NCI-H69 (cell line): ENCODE results near the gene MAP3K14.
"Not testable (repeated sequence)": the region's sequence is repeated elsewhere in the genome, so short reads cannot be mapped to it uniquely, and the experiment has no call there.

Experiments used
- DNase-seq: peaks from one replicate; lab custom pipeline; 2025; lab: John Stamatoyannopoulos, UW

MAP3K14 gene

GRCh38 chr17:45316434-45317110 lies at the start of gene MAP3K14:
Gene MAP3K14, minus strand, starts transcription at chr17:45317020. Its CDS starts 26,275 bp downstream, at chr17:45290745.
- peak; percentile 90 for DNase-seq

GRCh38 chr17:45366049-45366448 lies 49.2 kb upstream of the MAP3K14 start:
- no peak for DNase-seq

- DNase-seq, result peak; percentile 92
These were observed 47.9 kb upstream of the MAP3K14 start for GRCh38 chr17:45364531-45365390.

- DNase-seq, result no peak
These were observed 46.7 kb upstream of the MAP3K14 start for GRCh38 chr17:45363498-45363897.

- DNase-seq, result no peak
These were observed 45.2 kb upstream of the MAP3K14 start for GRCh38 chr17:45361976-45362375.

- DNase-seq, result no peak
These were observed 44.6 kb upstream of the MAP3K14 start for GRCh38 chr17:45361451-45361850.

GRCh38 chr17:45357364-45357997 lies 40.7 kb upstream of the MAP3K14 start:
- DNase-seq, result no peak

GRCh38 chr17:45355087-45355486 lies 38.3 kb upstream of the MAP3K14 start:
- no peak for DNase-seq

- DNase-seq, result no peak
These were observed 36.2 kb upstream of the MAP3K14 start for GRCh38 chr17:45353043-45353442.

- no peak for DNase-seq
These were observed 35.0 kb upstream of the MAP3K14 start for GRCh38 chr17:45351831-45352230.

GRCh38 chr17:45347444-45347843 lies 30.6 kb upstream of the MAP3K14 start:
- DNase-seq, result no peak

- DNase-seq, result no peak
These were observed 29.6 kb upstream of the MAP3K14 start for GRCh38 chr17:45346216-45347015.

GRCh38 chr17:45345554-45346215 lies 28.9 kb upstream of the MAP3K14 start:
- DNase-seq, result peak; percentile 34

- no peak for DNase-seq
These were observed 28.4 kb upstream of the MAP3K14 start for GRCh38 chr17:45345246-45345553.

- not testable (repeated sequence) for DNase-seq
These were observed 27.3 kb upstream of the MAP3K14 start for GRCh38 chr17:45343967-45344664.

- no peak for DNase-seq
These were observed 26.2 kb upstream of the MAP3K14 start for GRCh38 chr17:45342871-45343526.

GRCh38 chr17:45342306-45342705 lies 25.5 kb upstream of the MAP3K14 start:
- DNase-seq, result no peak

- peak; percentile 91 for DNase-seq
These were observed 24.8 kb upstream of the MAP3K14 start for GRCh38 chr17:45341533-45342158.

GRCh38 chr17:45339646-45340605 lies 23.1 kb upstream of the MAP3K14 start:
- no peak for DNase-seq
